H1 (cell line): ENCODE results near the gene DNMT3L. TPM values are rescaled to one million over a fixed set of nuclear protein-coding genes. Genes with fewer than 3 reads are reported as not detected.

Experiments used
- CHD7 ChIP-seq: fragments of 300-600 bp; sonication (generic); IDR thresholded peaks from 2 replicates; pipeline ENCODE4 v1.7.1; 2012; ENCODE audit warnings: low read length, moderate library complexity, mild to moderate bottlenecking, inconsistent platforms; ENCODE audit not compliant: insufficient replicate concordance
- polyA plus RNA-seq, 7 experiments: library from polyadenylated mRNA; depleted of rRNA in 3 of 7; stranded (reverse) in 5 of 7; unstranded in 2 of 7; fragments of >200 nt in 5 of 7; fragments of 200-250 nt in 2 of 7; gene quantifications; 1 replicate in 5 of 7; 2 replicates in 1 of 7; 4 replicates in 1 of 7; pipeline versions ENCODE4 v1.2.1 to v1.2.3, GENCODE V29; 2011 to 2013; ENCODE audit warnings: missing spikeins in 2 of 7, mixed read lengths in 2 of 7
- total RNA-seq: library from RNA; stranded (reverse); fragmentation: NEBNext Ultra II Directional; extraction: Animal tissue kit (Norgen Biotek cat#: 25700); gene quantifications from 2 replicates; pipeline ENCODE4 v1.2.1, GENCODE V29; 2021

Gene DNMT3L
- total and polyA plus RNA-seq, 2 of the 8 experiments (the other 6 are each of a cell fraction or from before 2014, with no cell fraction given): 0.06 TPM; not detected in 1

- no peak for TF ChIP-seq CHD7
These were observed 4.1 kb upstream of the DNMT3L start (continued) for GRCh38 chr21:44265734-44266270.
